HEK293T (cell line): ENCODE results near the gene FCHSD1.

Experiments used
- BHLHE40 ChIP-seq: fragments of 450-650 bp; IDR thresholded peaks from 2 replicates; pipeline ENCODE4 v1.6.1; 2016; ENCODE audit warnings: mild to moderate bottlenecking, moderate library complexity, borderline replicate concordance
- ELF4 ChIP-seq: fragments of 450-650 bp; IDR thresholded peaks from 2 replicates; pipeline ENCODE4 v1.6.1; 2017; ENCODE audit warnings: antibody characterized with exemption
- FOXA1 ChIP-seq: fragments of 450-650 bp; IDR thresholded peaks from 2 replicates; pipeline ENCODE4 v1.6.1; 2016; ENCODE audit warnings: mild to moderate bottlenecking
- FOXK2 ChIP-seq: fragments of 450-650 bp; IDR thresholded peaks from 2 replicates; pipeline ENCODE4 v1.6.1; 2016; ENCODE audit warnings: mild to moderate bottlenecking
- FOXM1 ChIP-seq: fragments of 450-650 bp; IDR thresholded peaks from 2 replicates; pipeline ENCODE4 v1.6.1; 2017; ENCODE audit warnings: mild to moderate bottlenecking, borderline replicate concordance
- HDGF ChIP-seq: fragments of 450-650 bp; IDR thresholded peaks from 2 replicates; pipeline ENCODE4 v1.6.1; 2017; ENCODE audit warnings: antibody characterized with exemption, borderline replicate concordance
- LEF1 ChIP-seq: fragments of 450-650 bp; IDR thresholded peaks from 2 replicates; pipeline ENCODE4 v1.6.1; 2017; ENCODE audit warnings: mild to moderate bottlenecking, borderline replicate concordance
- NFRKB ChIP-seq: fragments of 450-650 bp; IDR thresholded peaks from 2 replicates; pipeline ENCODE4 v1.6.1; 2016; ENCODE audit warnings: mild to moderate bottlenecking, moderate library complexity
- PKNOX1 ChIP-seq: fragments of 450-650 bp; IDR thresholded peaks from 2 replicates; pipeline ENCODE4 v1.6.1; 2016
- SP1 ChIP-seq: fragments of 450-650 bp; IDR thresholded peaks from 2 replicates; pipeline ENCODE4 v1.6.1; 2017

- TF ChIP-seq FOXM1 (no peak), SP1 (no peak), HDGF (no peak), PKNOX1 (no peak), NFRKB (no peak), FOXK2 (no peak), FOXA1 (no peak), LEF1 (no peak), ELF4 (no peak), BHLHE40 (no peak)
Observed at GRCh38 chr5:141632650-141633049, 18.6 kb downstream of the FCHSD1 start.
